ENCODE results near the gene SNX3. TPM values are rescaled to one million over a fixed set of nuclear protein-coding genes. Genes with fewer than 3 reads are reported as not detected.

The SNX3 gene
- total and polyA plus RNA-seq, 10 donors = 132 to 236 (median 170) TPM

DNA sequence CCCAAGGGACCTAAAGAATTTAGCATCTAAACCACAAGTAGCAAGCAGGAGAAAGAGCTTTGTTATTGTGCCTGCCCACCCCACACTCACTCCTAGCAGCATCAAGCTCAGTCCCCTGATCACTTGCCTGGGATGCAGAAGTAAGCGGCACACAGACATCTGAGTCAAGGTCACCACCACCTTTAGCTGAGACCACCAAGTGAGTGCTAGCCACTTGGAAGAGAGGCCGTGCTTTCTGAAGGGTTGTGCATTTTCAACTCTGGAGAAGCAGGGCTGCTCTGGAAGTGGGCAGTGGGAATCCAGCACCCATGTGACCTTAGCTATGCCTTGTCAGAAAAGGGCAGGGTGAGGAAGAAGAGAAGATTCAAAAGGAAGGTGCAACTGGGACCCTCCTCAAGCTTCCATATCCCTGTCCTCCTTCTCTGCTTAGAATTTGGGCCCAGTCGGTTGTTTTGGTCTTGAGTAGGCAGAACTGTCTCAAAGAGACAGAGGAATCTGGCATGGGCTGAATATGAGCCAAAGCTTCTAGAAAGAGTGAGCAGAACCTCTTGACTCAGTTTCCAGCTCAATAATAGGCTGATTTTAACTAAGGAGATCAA is 88.8 kb downstream of the SNX3 start:
- Histone ChIP-seq H3K36me3 (no peaks in the 10 kb centered on the region), H3K4me3 (no peak overlapping the region), H3K4me1 (peaks cover 36 to 71% (median 59%) of the 10 kb centered on the region in 6 donors), H3K27me3 (replicated peaks in 1 of 7) (peaks cover 33 to 100% (median 99%) of the 10 kb centered on the region in 7 donors), H3K27ac (no peak overlapping the region), H3K9me3 (peaks cover 0 to 3% (median 0%) of the 10 kb centered on the region in 8 donors)
- intact Hi-C loops (cut with DNase I; ENCODE audit: low total_unique reads) = no loop called here
- no peak for DNase-seq
- TF ChIP-seq POLR2AphosphoS5 (IDR thresholded peaks at IDR 0.05) = no peak
- TF ChIP-seq POLR2A (IDR thresholded peaks at IDR 0.05) = no peak
- TF ChIP-seq, protein P1, sequence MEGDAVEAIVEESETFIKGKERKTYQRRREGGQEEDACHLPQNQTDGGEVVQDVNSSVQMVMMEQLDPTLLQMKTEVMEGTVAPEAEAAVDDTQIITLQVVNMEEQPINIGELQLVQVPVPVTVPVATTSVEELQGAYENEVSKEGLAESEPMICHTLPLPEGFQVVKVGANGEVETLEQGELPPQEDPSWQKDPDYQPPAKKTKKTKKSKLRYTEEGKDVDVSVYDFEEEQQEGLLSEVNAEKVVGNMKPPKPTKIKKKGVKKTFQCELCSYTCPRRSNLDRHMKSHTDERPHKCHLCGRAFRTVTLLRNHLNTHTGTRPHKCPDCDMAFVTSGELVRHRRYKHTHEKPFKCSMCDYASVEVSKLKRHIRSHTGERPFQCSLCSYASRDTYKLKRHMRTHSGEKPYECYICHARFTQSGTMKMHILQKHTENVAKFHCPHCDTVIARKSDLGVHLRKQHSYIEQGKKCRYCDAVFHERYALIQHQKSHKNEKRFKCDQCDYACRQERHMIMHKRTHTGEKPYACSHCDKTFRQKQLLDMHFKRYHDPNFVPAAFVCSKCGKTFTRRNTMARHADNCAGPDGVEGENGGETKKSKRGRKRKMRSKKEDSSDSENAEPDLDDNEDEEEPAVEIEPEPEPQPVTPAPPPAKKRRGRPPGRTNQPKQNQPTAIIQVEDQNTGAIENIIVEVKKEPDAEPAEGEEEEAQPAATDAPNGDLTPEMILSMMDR (IDR thresholded peaks at IDR 0.05 in 8 of 11, conservative IDR thresholded peaks at IDR 0.05 in 3 of 11) = no peak
- 23 to 51% (median 45%) methylated on average over 2 to 3 of the region's 3 CpGs for WGBS, 5 donors

DNA sequence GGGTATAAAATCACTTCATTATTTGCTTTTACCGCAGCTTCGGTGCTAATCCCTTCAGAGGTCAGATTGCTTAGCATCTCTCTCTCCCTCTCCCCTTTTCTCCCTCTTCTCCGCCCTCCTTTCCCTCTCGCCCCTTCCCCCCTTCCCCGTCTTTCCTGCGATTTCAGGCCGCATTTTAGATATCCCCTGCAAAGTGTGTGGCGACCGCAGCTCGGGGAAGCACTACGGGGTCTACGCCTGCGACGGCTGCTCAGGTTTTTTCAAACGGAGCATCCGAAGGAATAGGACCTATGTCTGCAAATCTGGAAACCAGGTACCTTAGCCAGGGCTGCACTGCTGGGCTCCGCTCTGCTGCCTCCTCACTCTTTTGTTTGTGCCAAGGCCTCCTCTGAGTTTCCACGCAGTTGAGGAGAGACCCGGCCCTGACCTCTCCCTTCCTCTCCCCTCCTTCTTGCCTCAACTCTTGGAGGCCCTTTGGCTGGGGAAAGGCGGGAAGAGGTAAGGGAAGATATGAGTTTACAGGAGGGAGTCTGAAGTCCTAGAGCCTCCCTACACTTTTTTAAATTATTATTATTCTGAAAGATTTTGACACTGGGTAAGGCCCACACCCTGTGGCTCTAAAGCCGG is 89.4 kb downstream of the SNX3 start:
- no peak overlapping the region for H3K4me3 ChIP-seq
- no peak for DNase-seq
- H3K27ac ChIP-seq = no peak overlapping the region
- TF ChIP-seq, protein P1 (IDR thresholded peaks at IDR 0.05 in 8 of 11, conservative IDR thresholded peaks at IDR 0.05 in 3 of 11) = no peak
- TF ChIP-seq POLR2A (IDR thresholded peaks at IDR 0.05) (no peak), POLR2AphosphoS5 (IDR thresholded peaks at IDR 0.05) (no peak)
- intact Hi-C loops (cut with DNase I; ENCODE audit: low total_unique reads) = no loop called here
- peaks cover 37 to 73% (median 63%) of the 10 kb centered on the region in 6 donors for H3K4me1 ChIP-seq
- 19 to 27% (median 20%) methylated on average over 21 of the region's 21 CpGs for WGBS, 5 donors
- peaks cover 36 to 100% (median 99%) of the 10 kb centered on the region in 7 donors for H3K27me3 ChIP-seq (replicated peaks in 1 of 7)
- H3K9me3 ChIP-seq = peaks cover 0 to 3% (median 0%) of the 10 kb centered on the region in 8 donors
- H3K36me3 ChIP-seq = no peaks in the 10 kb centered on the region

DNA sequence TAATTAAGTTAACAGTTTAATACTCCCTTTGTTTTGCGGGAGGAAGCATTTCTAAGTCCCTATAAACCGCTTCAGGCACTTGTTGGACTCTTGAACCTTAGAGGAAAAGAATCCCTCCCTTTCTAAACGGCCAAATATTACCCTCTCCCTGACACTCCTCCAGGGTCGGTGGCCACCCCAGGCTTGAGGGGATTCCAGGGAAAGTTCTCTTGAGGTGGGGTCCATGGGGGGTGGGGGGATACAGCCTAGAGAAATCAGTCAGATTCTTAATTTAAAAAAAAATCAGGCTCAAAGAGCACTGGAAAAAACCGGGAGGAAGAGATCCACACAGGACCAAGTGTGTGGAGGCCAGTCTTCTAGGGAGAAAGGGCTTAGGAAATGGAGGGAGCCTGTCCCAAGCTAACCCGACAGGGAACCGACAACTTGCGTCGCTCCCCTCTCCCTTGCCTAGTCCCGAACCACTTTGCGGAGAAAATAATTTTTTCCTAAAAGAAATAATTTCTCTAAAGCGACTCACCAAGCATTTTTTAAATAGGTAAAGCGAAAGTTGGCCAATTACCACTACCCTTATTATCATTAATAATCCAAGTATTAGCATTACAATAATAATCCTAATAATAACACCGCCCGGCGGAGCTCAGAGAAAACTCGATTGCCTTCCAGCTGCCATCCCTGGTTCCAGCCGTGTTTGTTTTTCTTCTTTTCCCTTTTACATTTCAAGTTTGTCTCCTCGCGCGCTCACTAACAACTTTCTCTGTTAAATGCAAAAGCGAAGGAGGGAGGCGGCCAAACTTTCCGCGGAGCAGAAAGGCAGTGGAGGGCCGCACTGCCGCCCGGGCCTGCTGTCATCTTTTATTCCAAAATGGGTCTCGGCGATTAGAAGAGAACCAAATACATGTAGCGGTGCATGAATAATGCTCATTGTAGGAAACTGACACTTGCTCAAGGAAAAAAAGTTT is 90.2 kb downstream of the SNX3 start:
- no peaks in the 10 kb centered on the region for H3K36me3 ChIP-seq
- peaks cover 32 to 100% (median 99%) of the 10 kb centered on the region in 7 donors for H3K27me3 ChIP-seq (replicated peaks in 1 of 7)
- DNase-seq = no peak
- peaks cover 0 to 3% (median 0%) of the 10 kb centered on the region in 8 donors for H3K9me3 ChIP-seq
- TF ChIP-seq POLR2AphosphoS5 (IDR thresholded peaks at IDR 0.05) (no peak), POLR2A (IDR thresholded peaks at IDR 0.05) (no peak)
- TF ChIP-seq, protein P1 (IDR thresholded peaks at IDR 0.05 in 8 of 11, conservative IDR thresholded peaks at IDR 0.05 in 3 of 11) = no peak
- no peak overlapping the region for H3K27ac ChIP-seq
- H3K4me3 ChIP-seq = no peak overlapping the region
- 13 to 18% (median 17%) methylated on average over 31 of the region's 31 CpGs for WGBS, 5 donors
- H3K4me1 ChIP-seq = peaks cover 37 to 73% (median 63%) of the 10 kb centered on the region in 6 donors
- intact Hi-C loops (cut with DNase I; ENCODE audit: low total_unique reads) = no loop called here
